K562 (cell line): ENCODE data around the gene CDC42BPB. TPM values are rescaled to one million over a fixed set of nuclear protein-coding genes. Genes with fewer than 3 reads are reported as not detected.

Source experiments
- BCOR ChIP-seq: fragments of 450-650 bp; IDR thresholded peaks from 2 replicates; pipeline ENCODE4 v1.6.1; 2016
- CEBPZ ChIP-seq: fragments of 150-350 bp; IDR thresholded peaks from 2 replicates; pipeline ENCODE4 v1.6.1; 2014; ENCODE audit warnings: low read depth, mild to moderate bottlenecking, low read length, borderline replicate concordance
- E2F8 ChIP-seq: fragments of 450-650 bp; IDR thresholded peaks from 2 replicates; pipeline ENCODE4 v1.7.1; 2018; ENCODE audit warnings: mild to moderate bottlenecking, low read depth; ENCODE audit not compliant: partially characterized antibody
- EZH2 ChIP-seq: IDR thresholded peaks from 2 replicates; pipeline ENCODE4 v1.6.1; 2012; ENCODE audit warnings: low read depth, mild to moderate bottlenecking, inconsistent platforms, low read length, borderline replicate concordance
- GATAD2B ChIP-seq: fragments of 450-650 bp; IDR thresholded peaks from 2 replicates; pipeline ENCODE4 v1.6.1; 2017; ENCODE audit warnings: mild to moderate bottlenecking, borderline replicate concordance
- MAFK ChIP-seq: IDR thresholded peaks from 2 replicates; pipeline ENCODE4 v1.6.1; 2011; ENCODE audit warnings: low read length, improper control_type of control experiment
- MYC ChIP-seq, 2 experiments: fragments of 250-450 bp in 1 of 2; sonication (Bioruptor Pico) in 1 of 2; IDR thresholded peaks; 2 replicates each; pipeline versions ENCODE4 v1.5.1 to v1.6.1; 2012 to 2021; ENCODE audit warnings: low read depth in 2 of 2, borderline replicate concordance in 1 of 2, improper control_type of control experiment in 1 of 2, low read length in 1 of 2, mild to moderate bottlenecking in 1 of 2, moderate library complexity in 1 of 2
- REST ChIP-seq, 2 experiments: fragments of 450-650 bp; formaldehyde crosslinking in 1 of 2; IDR thresholded peaks; 2 replicates each; pipeline versions ENCODE4 v1.4.0 to v1.6.1; 2014 to 2020; ENCODE audit warnings: mild to moderate bottlenecking in 2 of 2, borderline replicate concordance in 1 of 2, low read depth in 1 of 2
- RFX7 ChIP-seq: fragments of 250-450 bp; sonication (Bioruptor Pico); IDR thresholded peaks from 2 replicates; pipeline ENCODE4 v1.5.1; 2021; ENCODE audit warnings: mild to moderate bottlenecking
- SIN3B ChIP-seq: fragments of 450-650 bp; IDR thresholded peaks from 2 replicates; pipeline ENCODE4 v1.6.1; 2017; ENCODE audit warnings: low read depth, mild to moderate bottlenecking, moderate library complexity
- SPI1 ChIP-seq: IDR thresholded peaks from 2 replicates; pipeline ENCODE4 v1.6.1; 2011; ENCODE audit warnings: low read depth, low read length, control low read depth, borderline replicate concordance
- ZC3H11A ChIP-seq: IDR thresholded peaks from 2 replicates; pipeline ENCODE4 v1.6.1; 2012; ENCODE audit warnings: low read depth, low read length, improper control_type of control experiment
- polyA plus RNA-seq, 8 experiments: library from polyadenylated mRNA; depleted of rRNA in 4 of 8; stranded (reverse) in 5 of 8; unstranded in 3 of 8; fragments of >200 nt; fragmentation: Nextera tagmentation in 2 of 8; fragmentation: Illumina TruSeq in 1 of 8; extraction: Ambion mirVana in 2 of 8; extraction: Trizol in 1 of 8; gene quantifications; 2 replicates each; pipeline versions ENCODE4 v1.2.1 to v1.2.3, GENCODE V29; 2011 to 2014; ENCODE audit warnings: inconsistent platforms in 1 of 8, missing spikeins in 1 of 8
- total RNA-seq, 7 experiments: library from RNA; depleted of rRNA in 6 of 7; stranded (reverse); fragments of >200 nt in 6 of 7; fragmentation: Illumina TruSeq in 2 of 7; extraction: Trizol in 2 of 7; gene quantifications; 2 replicates each; pipeline versions ENCODE4 v1.2.1 to v1.2.3, GENCODE V29; 2011 to 2021; ENCODE audit warnings: low replicate concordance in 1 of 7

CDC42BPB gene
- total and polyA plus RNA-seq, 9 of the 15 experiments (the other 6 are each of a cell fraction or from before 2014, with no cell fraction given), result 0.07 to 24.3 (median 12.6) TPM

- TF ChIP-seq REST (IDR thresholded peaks at IDR 0.05; ENCODE audit: borderline replicate concordance), result 0 out of 2 replicates have a peak, but pooled peaks have one; percentile 14
- no peak for TF ChIP-seq REST (CRISPR knock-in tag; IDR thresholded peaks at IDR 0.05; ENCODE audit: low read depth)
- TF ChIP-seq RFX7 (CRISPR knock-in tag), result no peak
- no peak for TF ChIP-seq SIN3B
- no peak for TF ChIP-seq EZH2
- TF ChIP-seq GATAD2B, result 0 out of 2 replicates have a peak, but pooled peaks have one; percentile 47
- no peak for TF ChIP-seq MYC (IDR thresholded peaks at IDR 0.05; ENCODE audit: low read depth, low read length)
- no peak for TF ChIP-seq MYC (CRISPR knock-in tag; IDR thresholded peaks at IDR 0.05; ENCODE audit: borderline replicate concordance, low read depth)
- no peak for TF ChIP-seq CEBPZ
- TF ChIP-seq ZC3H11A, result no peak
- TF ChIP-seq BCOR, result no peak
- TF ChIP-seq MAFK, result no peak
- no peak for TF ChIP-seq SPI1
- no peak for TF ChIP-seq E2F8
Observed at GRCh38 chr14:103091041-103091882, 33.9 kb upstream of the CDC42BPB start (continued).
